Endodermal cell (in vitro differentiated cells): Measurements from ENCODE around the gene SLC26A2. TPM values are rescaled to one million over a fixed set of nuclear protein-coding genes. Genes with fewer than 3 reads are reported as not detected.

Experiments used
- DNase-seq: peaks from one replicate; pipeline ENCODE4 v3.0.0-alpha.2; 2017
- H3K27ac ChIP-seq: 2 replicates; pipeline ENCODE4 v1.5.1; 2013; ENCODE audit warnings: mild to moderate bottlenecking, low read depth, low read length, moderate library complexity
- H3K27me3 ChIP-seq: 2 replicates; pipeline ENCODE4 v1.6.1; 2013; ENCODE audit warnings: mild to moderate bottlenecking, low read length, moderate library complexity; ENCODE audit not compliant: insufficient read depth, control insufficient read depth, poor library complexity, severe bottlenecking
- H3K36me3 ChIP-seq: 2 replicates; pipeline ENCODE4 v1.7.0; 2013; ENCODE audit warnings: mild to moderate bottlenecking, low read length, moderate library complexity; ENCODE audit not compliant: control insufficient read depth, insufficient read depth
- H3K4me1 ChIP-seq: one replicate; pipeline ENCODE4 v1.7.0; 2013; ENCODE audit warnings: low read length; ENCODE audit not compliant: control insufficient read depth, insufficient read depth
- H3K4me3 ChIP-seq: 2 replicates; pipeline ENCODE4 v1.5.1; 2013; ENCODE audit warnings: mild to moderate bottlenecking, low read length, moderate library complexity
- H3K9ac ChIP-seq: 2 replicates; pipeline ENCODE4 v1.6.1; 2013; ENCODE audit warnings: mild to moderate bottlenecking, low read length, moderate library complexity; ENCODE audit not compliant: poor library complexity, severe bottlenecking; ENCODE audit errors: extremely low read depth
- H3K9me3 ChIP-seq: 2 replicates; pipeline ENCODE4 v1.6.1; 2013; ENCODE audit warnings: mild to moderate bottlenecking, low read length, moderate library complexity; ENCODE audit not compliant: control insufficient read depth
- H3K27ac Mint-ChIP-seq: 2 replicates; pipeline ENCODE4 v1.8.0; 2020; ENCODE audit warnings: mixed read lengths
- H3K27me3 Mint-ChIP-seq: 2 replicates; pipeline ENCODE4 v1.8.0; 2021; ENCODE audit warnings: mild to moderate bottlenecking, mixed read lengths; ENCODE audit not compliant: insufficient read depth
- H3K36me3 Mint-ChIP-seq: 2 replicates; pipeline ENCODE4 v1.8.0; 2020; ENCODE audit warnings: low read depth, mixed read lengths
- H3K4me1 Mint-ChIP-seq: 2 replicates; pipeline ENCODE4 v1.8.0; 2020; ENCODE audit warnings: mixed read lengths
- H3K4me3 Mint-ChIP-seq: 2 replicates; pipeline ENCODE4 v1.8.0; 2020; ENCODE audit warnings: mild to moderate bottlenecking, moderate library complexity, mixed read lengths
- H3K9me3 Mint-ChIP-seq: 2 replicates; pipeline ENCODE4 v1.8.0; 2020; ENCODE audit warnings: mild to moderate bottlenecking, mixed read lengths
- CTCF ChIP-seq: fragments of 200-600 bp; sonication (generic); conservative IDR thresholded peaks from 2 replicates; pipeline ENCODE4 v1.5.0; 2021; ENCODE audit warnings: antibody characterized with exemption, mild to moderate bottlenecking
- WGBS, 2 experiments: methylation state at CpG; one replicate each; pipeline versions ENCODE4 v1.1.5 to v1.1.7; 2013; ENCODE audit warnings: missing lambda C conversion rate in 2 of 2, mixed read lengths in 1 of 2; ENCODE audit not compliant: insufficient coverage in 1 of 2, insufficient read length in 1 of 2; 5-methylcytosine and 5-hydroxymethylcytosine counted together
- total RNA-seq, 2 donors: library from RNA; stranded (reverse); fragmentation: NEBNext Ultra II Directional in 1 of 2; extraction: Animal tissue kit (Norgen Biotek cat#: 25700) in 1 of 2; gene quantifications; 2 replicates in 1 of 2; 3 replicates in 1 of 2; pipeline ENCODE4 v1.2.1, GENCODE V29; 2021

SLC26A2 gene
- total RNA-seq, 2 donors from 2014 or later: 22.3 to 23.9 TPM

- Mint-ChIP-seq H3K4me1 (no peaks in the 10 kb centered on the region), H3K9me3 (no peaks in the 10 kb centered on the region), H3K27me3 (no peaks in the 10 kb centered on the region), H3K36me3 (peaks cover 6% of the 10 kb centered on the region), H3K4me3 (no peak overlapping the region), H3K27ac (no peak overlapping the region)
- H3K4me3 ChIP-seq: no peak overlapping the region
- H3K27me3 ChIP-seq: no peaks in the 10 kb centered on the region
- no peak overlapping the region for H3K9ac ChIP-seq
- H3K27ac ChIP-seq: no peak overlapping the region
- peaks cover 2% of the 10 kb centered on the region for H3K36me3 ChIP-seq
- no peak for TF ChIP-seq CTCF
- no peaks in the 10 kb centered on the region for H3K4me1 ChIP-seq
- no peak for DNase-seq
- WGBS, 2 experiments: 93% methylated on average over 3 of the region's 3 CpGs
- no peaks in the 10 kb centered on the region for H3K9me3 ChIP-seq
Observed at GRCh38 chr5:149966946-149967345, 6.4 kb downstream of the SLC26A2 start.

- H3K4me3 Mint-ChIP-seq: no peak overlapping the region
- no peaks in the 10 kb centered on the region for H3K4me1 Mint-ChIP-seq
- DNase-seq: no peak
- H3K27me3 ChIP-seq: no peaks in the 10 kb centered on the region
- H3K9me3 Mint-ChIP-seq: no peaks in the 10 kb centered on the region
- H3K27ac Mint-ChIP-seq: no peak overlapping the region
- TF ChIP-seq CTCF: no peak
- no peak overlapping the region for H3K4me3 ChIP-seq
- 89 to 90% methylated on average over 4 of the region's 4 CpGs for WGBS, 2 experiments
- H3K4me1 ChIP-seq: no peaks in the 10 kb centered on the region
- H3K36me3 ChIP-seq: peaks cover 4% of the 10 kb centered on the region
- no peak overlapping the region for H3K27ac ChIP-seq
- H3K27me3 Mint-ChIP-seq: no peaks in the 10 kb centered on the region
- H3K36me3 Mint-ChIP-seq: no peaks in the 10 kb centered on the region
- H3K9me3 ChIP-seq: no peaks in the 10 kb centered on the region
- no peak overlapping the region for H3K9ac ChIP-seq
Observed at GRCh38 chr5:149969181-149969930, 8.8 kb downstream of the SLC26A2 start.

GRCh38 chr5:149975409-149975808, 14.9 kb downstream of the SLC26A2 start:
- Mint-ChIP-seq H3K27me3 (no peaks in the 10 kb centered on the region), H3K36me3 (peaks cover 17% of the 10 kb centered on the region), H3K4me1 (no peaks in the 10 kb centered on the region), H3K27ac (no peak overlapping the region), H3K4me3 (no peak overlapping the region), H3K9me3 (no peaks in the 10 kb centered on the region)
- H3K27ac ChIP-seq: no peak overlapping the region
- TF ChIP-seq CTCF: no peak
- H3K4me1 ChIP-seq: no peaks in the 10 kb centered on the region
- H3K36me3 ChIP-seq: peaks cover 23% of the 10 kb centered on the region
- no peak overlapping the region for H3K4me3 ChIP-seq
- no peak for DNase-seq
- H3K9me3 ChIP-seq: no peaks in the 10 kb centered on the region
- H3K9ac ChIP-seq: no peak overlapping the region
- WGBS, 2 experiments: 84 to 89% methylated on average over 2 of the region's 2 CpGs
- H3K27me3 ChIP-seq: no peaks in the 10 kb centered on the region
